Measurements from ENCODE around the gene DNM1.

- TF ChIP-seq CTCF (IDR thresholded peaks at IDR 0.05) (peak in 1 of 4 experiments; percentile 14), POLR2A (IDR thresholded peaks at IDR 0.05) (no peak)
Observed at GRCh38 chr9:128218518-128219389, 15.6 kb downstream of the DNM1 start.

Measured in prostate gland (tissue), 2 donors.